PC-3 (cell line): ENCODE results near the gene FAM131C. TPM values are rescaled to one million over a fixed set of nuclear protein-coding genes. Genes with fewer than 3 reads are reported as not detected.
"Not testable (repeated sequence)": the region's sequence is repeated elsewhere in the genome, so short reads cannot be mapped to it uniquely, and the experiment has no call there.

ENCODE experiments used
- ATAC-seq: fragments of 200-7000 bp; cut with Tn5 transposase; 2 replicates; pipeline ENCODE4 v1.9.1; 2020; ENCODE audit warnings: mild to moderate bottlenecking, moderate library complexity
- BruUV-seq: library from RNA; stranded (reverse); fragments of 400-500 nt; replicated peaks from 2 replicates; lab custom pipeline; 2021; lab: Mats Ljungman, UMichigan
- CTCF ChIA-PET: fragments of 300-600 bp; sonication (Branson Sonifier 250); formaldehyde crosslinking; loops from one replicate; lab custom pipeline; 2022; ENCODE audit warnings: antibody characterized with exemption; lab: Charles Lee
- POLR2A ChIA-PET: fragments of 300-600 bp; sonication (Branson Sonifier 250); formaldehyde crosslinking; loops from one replicate; lab custom pipeline; 2022; ENCODE audit warnings: antibody characterized with exemption; ENCODE audit not compliant: unreplicated experiment; lab: Charles Lee
- DNase-seq: peaks from one replicate; pipeline ENCODE4 v3.0.0-alpha.2; 2015
- H2AFZ ChIP-seq: fragments of 300-600 bp; sonication (generic); 2 replicates; pipeline ENCODE4 v1.6.0; 2016; ENCODE audit warnings: antibody characterized with exemption, low read length
- H3F3A ChIP-seq: fragments of 300-600 bp; sonication (generic); one replicate; pipeline ENCODE4 v1.6.0; 2017; ENCODE audit warnings: antibody characterized with exemption, low read length, control low read depth, mild to moderate bottlenecking; ENCODE audit not compliant: unreplicated experiment
- H3K27ac ChIP-seq: fragments of 300-600 bp; sonication (generic); 2 replicates; pipeline ENCODE4 v1.5.1; 2016; ENCODE audit warnings: mild to moderate bottlenecking, low read length
- H3K27me3 ChIP-seq: fragments of 300-600 bp; sonication (generic); 2 replicates; pipeline ENCODE4 v1.6.1; 2016; ENCODE audit warnings: low read length, mixed read lengths
- H3K36me3 ChIP-seq: fragments of 300-600 bp; sonication (generic); 2 replicates; pipeline ENCODE4 v1.6.1; 2016; ENCODE audit warnings: low read depth, mixed run types, low read length, mixed read lengths
- H3K4me1 ChIP-seq: fragments of 300-600 bp; sonication (generic); 2 replicates; pipeline ENCODE4 v1.5.1; 2016; ENCODE audit warnings: low read length; ENCODE audit not compliant: insufficient read depth
- H3K4me2 ChIP-seq: fragments of 300-600 bp; sonication (generic); 2 replicates; pipeline ENCODE4 v1.6.0; 2016; ENCODE audit warnings: low read length
- H3K4me3 ChIP-seq: fragments of 300-600 bp; sonication (generic); 2 replicates; pipeline ENCODE4 v1.5.1; 2016; ENCODE audit warnings: mild to moderate bottlenecking, low read length, mixed read lengths
- H3K79me2 ChIP-seq: fragments of 300-600 bp; sonication (generic); 2 replicates; pipeline ENCODE4 v1.6.1; 2017; ENCODE audit warnings: low read length, mixed read lengths
- H3K9ac ChIP-seq: fragments of 300-600 bp; sonication (generic); 2 replicates; pipeline ENCODE4 v1.6.0; 2016; ENCODE audit warnings: mild to moderate bottlenecking, low read length
- H3K9me2 ChIP-seq: fragments of 300-600 bp; sonication (generic); replicated peaks from 2 replicates; pipeline ENCODE4 v1.6.1; 2016; ENCODE audit warnings: mixed run types, low read length, mixed read lengths
- H3K9me3 ChIP-seq: fragments of 300-600 bp; sonication (generic); 2 replicates; pipeline ENCODE4 v1.6.1; 2016; ENCODE audit warnings: low read length, mixed read lengths
- H4K20me1 ChIP-seq: fragments of 300-600 bp; sonication (generic); 2 replicates; pipeline ENCODE4 v1.6.1; 2016; ENCODE audit warnings: low read length, mixed read lengths
- EZH2 ChIP-seq: fragments of 300-600 bp; sonication (generic); IDR thresholded peaks from one replicate; pipeline ENCODE4 v1.6.1; 2017; ENCODE audit warnings: antibody characterized with exemption, mild to moderate bottlenecking, low read length; ENCODE audit not compliant: unreplicated experiment
- EZH2phosphoT487 ChIP-seq: fragments of 300-600 bp; sonication (generic); IDR thresholded peaks from 2 replicates; pipeline ENCODE4 v1.6.1; 2018; ENCODE audit warnings: mild to moderate bottlenecking, antibody characterized with exemption, low read length, borderline replicate concordance
- intact Hi-C: fragments of 100-400 bp; cut with micrococcal nuclease; formaldehyde crosslinking; loops from 2 replicates; pipeline ENCODE4 v1.9.0; 2023
- total RNA-seq: library from RNA; depleted of rRNA; stranded (reverse); fragments of >200 nt; gene quantifications from 2 replicates; pipeline ENCODE4 v1.2.3, GENCODE V29; 2014
- TF ChIP-seq, protein P1 (sequence below): fragments of 300-600 bp; sonication (generic); conservative IDR thresholded peaks from 2 replicates; pipeline ENCODE4 v1.5.1; 2017; ENCODE audit warnings: antibody characterized with exemption, low read depth, mild to moderate bottlenecking, low read length

The FAM131C gene
- total RNA-seq, 1 experiment from 2014 or later: 7.7 TPM

DNA sequence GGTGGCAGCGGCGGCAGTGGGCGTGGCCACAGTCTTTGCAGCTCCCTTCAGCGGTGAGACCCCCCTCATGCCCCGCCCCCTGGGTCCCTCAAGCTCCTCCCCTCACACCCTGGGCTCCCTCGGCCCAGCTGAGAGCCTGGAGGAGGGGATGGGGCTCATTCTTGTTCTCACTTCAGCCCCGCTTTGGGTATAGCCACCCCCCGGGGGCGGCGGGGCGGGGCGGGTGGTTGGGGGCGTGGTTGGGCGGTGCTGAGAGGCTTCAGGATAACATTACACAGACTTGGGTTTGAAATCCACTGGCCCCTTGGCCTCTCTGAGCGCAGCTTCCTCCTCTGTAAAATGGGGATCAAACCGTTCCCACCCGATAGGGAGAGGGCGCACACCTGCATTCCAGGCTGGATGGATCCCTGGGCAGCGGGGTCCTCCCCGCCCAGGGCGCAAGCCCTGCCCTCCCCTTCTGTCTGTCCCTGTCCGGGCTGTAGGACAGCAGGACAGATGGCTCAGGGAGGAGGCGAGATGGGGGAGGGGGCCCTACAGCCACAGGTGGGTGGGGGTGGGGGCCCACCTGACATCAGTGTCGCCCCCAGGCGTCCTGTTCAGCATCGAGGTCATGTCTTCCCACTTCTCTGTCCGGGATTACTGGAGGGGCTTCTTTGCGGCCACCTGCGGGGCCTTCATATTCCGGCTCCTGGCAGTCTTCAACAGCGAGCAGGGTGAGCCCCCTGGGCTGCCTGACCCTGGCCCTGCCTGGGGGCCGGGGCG, 46.5 kb downstream of the FAM131C start:
- Histone ChIP-seq H3K9me3 (no peaks in the 10 kb centered on the region), H3K9ac (no peak overlapping the region), H3F3A (no peaks in the 10 kb centered on the region), H3K4me2 (no peak overlapping the region), H4K20me1 (no peaks in the 10 kb centered on the region), H3K9me2 (no peaks in the 10 kb centered on the region), H2AFZ (no peak overlapping the region), H3K4me3 (no peak overlapping the region), H3K27me3 (no peaks in the 10 kb centered on the region), H3K79me2 (no peaks in the 10 kb centered on the region), H3K36me3 (no peaks in the 10 kb centered on the region), H3K27ac (no peak overlapping the region), H3K4me1 (no peaks in the 10 kb centered on the region)
- ATAC-seq (no peak), DNase-seq (no peak)
- POLR2A ChIA-PET: no interaction called here
- CTCF ChIA-PET: no interaction called here
- BruUV-seq: no TSS peak
- intact Hi-C loops: no loop called here
- TF ChIP-seq, protein P1, sequence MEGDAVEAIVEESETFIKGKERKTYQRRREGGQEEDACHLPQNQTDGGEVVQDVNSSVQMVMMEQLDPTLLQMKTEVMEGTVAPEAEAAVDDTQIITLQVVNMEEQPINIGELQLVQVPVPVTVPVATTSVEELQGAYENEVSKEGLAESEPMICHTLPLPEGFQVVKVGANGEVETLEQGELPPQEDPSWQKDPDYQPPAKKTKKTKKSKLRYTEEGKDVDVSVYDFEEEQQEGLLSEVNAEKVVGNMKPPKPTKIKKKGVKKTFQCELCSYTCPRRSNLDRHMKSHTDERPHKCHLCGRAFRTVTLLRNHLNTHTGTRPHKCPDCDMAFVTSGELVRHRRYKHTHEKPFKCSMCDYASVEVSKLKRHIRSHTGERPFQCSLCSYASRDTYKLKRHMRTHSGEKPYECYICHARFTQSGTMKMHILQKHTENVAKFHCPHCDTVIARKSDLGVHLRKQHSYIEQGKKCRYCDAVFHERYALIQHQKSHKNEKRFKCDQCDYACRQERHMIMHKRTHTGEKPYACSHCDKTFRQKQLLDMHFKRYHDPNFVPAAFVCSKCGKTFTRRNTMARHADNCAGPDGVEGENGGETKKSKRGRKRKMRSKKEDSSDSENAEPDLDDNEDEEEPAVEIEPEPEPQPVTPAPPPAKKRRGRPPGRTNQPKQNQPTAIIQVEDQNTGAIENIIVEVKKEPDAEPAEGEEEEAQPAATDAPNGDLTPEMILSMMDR: no peak
- no peak for TF ChIP-seq EZH2
- TF ChIP-seq EZH2phosphoT487: no peak

DNA sequence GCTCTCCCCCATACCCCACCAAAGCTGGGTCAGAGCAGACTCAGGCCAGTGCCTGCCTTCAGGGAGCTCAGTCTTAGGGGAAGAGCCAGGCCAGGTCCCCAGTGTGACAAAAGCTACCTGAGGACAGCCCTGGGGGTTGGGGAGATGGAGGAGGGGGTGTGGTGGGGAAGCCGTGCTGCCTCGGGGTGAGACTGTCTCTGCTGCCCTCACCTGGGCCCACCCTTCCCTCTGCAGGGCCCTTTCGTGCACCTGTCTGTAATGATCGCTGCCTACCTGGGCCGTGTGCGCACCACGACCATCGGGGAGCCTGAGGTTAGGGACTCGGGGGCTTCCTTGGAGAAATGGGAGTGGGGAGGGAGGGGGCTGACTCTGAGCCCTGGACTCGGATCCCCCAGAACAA, 47.1 kb downstream of the FAM131C start:
- CTCF ChIA-PET, ATAC-seq, intact Hi-C loops: not testable (repeated sequence)

DNA sequence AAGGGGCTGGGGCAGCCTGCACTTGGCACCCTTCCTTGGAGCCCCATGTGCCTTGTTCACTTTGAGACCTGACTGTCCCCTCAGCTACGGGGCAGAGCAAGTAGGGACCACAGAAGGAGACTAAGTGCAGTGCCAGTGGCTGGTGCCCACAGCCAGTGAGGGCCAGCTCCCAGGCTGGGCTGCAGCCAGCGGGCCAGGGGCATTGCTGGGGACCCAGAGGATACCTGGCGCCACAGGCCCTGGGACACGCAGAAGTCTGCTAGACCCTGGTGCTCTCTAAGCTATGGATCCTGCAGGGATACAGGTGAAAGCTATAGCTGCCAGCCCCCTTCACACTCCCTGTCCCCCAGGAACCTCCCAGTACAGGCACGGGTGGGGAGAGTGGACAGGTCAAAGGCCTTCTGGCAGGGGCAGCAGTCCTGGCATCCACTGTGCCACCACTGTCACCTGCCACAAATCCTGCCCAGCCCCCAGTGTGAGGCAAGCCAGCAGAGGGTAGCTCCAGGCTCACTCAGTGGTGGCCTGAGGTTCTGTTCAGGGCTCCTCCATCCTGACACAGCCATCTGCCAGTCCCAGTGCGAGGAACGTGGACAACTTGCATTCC, 50.3 kb downstream of the FAM131C start:
- H4K20me1 ChIP-seq: no peaks in the 10 kb centered on the region
- intact Hi-C loops: no loop called here
- H3K9ac ChIP-seq: no peak overlapping the region
- H2AFZ ChIP-seq: no peak overlapping the region
- ChIA-PET POLR2A (no interaction called here), CTCF (no interaction called here)
- ATAC-seq (no peak), DNase-seq (no peak)
- no peak for TF ChIP-seq EZH2phosphoT487
- TF ChIP-seq EZH2: no peak
- TF ChIP-seq, protein P1: no peak
- H3K36me3 ChIP-seq: no peaks in the 10 kb centered on the region
- no peaks in the 10 kb centered on the region for H3K9me3 ChIP-seq
- no peak overlapping the region for H3K27ac ChIP-seq
- no peaks in the 10 kb centered on the region for H3K9me2 ChIP-seq
- no peaks in the 10 kb centered on the region for H3K27me3 ChIP-seq
- H3K4me3 ChIP-seq: no peak overlapping the region
- H3K4me1 ChIP-seq: no peaks in the 10 kb centered on the region
- no TSS peak for BruUV-seq
- H3F3A ChIP-seq: no peaks in the 10 kb centered on the region
- no peaks in the 10 kb centered on the region for H3K79me2 ChIP-seq
- no peak overlapping the region for H3K4me2 ChIP-seq

More for the DNA sequence above, 47.1 kb downstream of the FAM131C start:
- H3K36me3 ChIP-seq, H2AFZ ChIP-seq, DNase-seq, H3K4me1 ChIP-seq, H3K9me2 ChIP-seq, H3K9me3 ChIP-seq, H3K27me3 ChIP-seq, H3K4me2 ChIP-seq, BruUV-seq, H3K4me3 ChIP-seq, H3K9ac ChIP-seq, H3K79me2 ChIP-seq, H3F3A ChIP-seq, POLR2A ChIA-PET, H4K20me1 ChIP-seq, H3K27ac ChIP-seq: not testable (repeated sequence)
